HepG2 (cell line): ENCODE measurements around the gene SULT4A1. TPM values are rescaled to one million over a fixed set of nuclear protein-coding genes. Genes with fewer than 3 reads are reported as not detected.

Source experiments
- ATAC-seq: fragments of 200-7000 bp; cut with Tn5 transposase; 3 replicates; pipeline ENCODE4 v1.9.1; 2020; ENCODE audit warnings: mild to moderate bottlenecking, moderate library complexity
- BruUV-seq: library from RNA; stranded (reverse); fragments of 400-500 nt; replicated peaks from 2 replicates; lab custom pipeline; 2021; lab: Mats Ljungman, UMichigan
- CTCF ChIA-PET: fragments of 300-600 bp; formaldehyde crosslinking; extraction: SDS; loops from one replicate; lab custom pipeline; 2021; ENCODE audit warnings: low total read pairs, inconsistent platforms, low intra/inter-chr PET ratio; lab: Yijun Ruan, JAX
- POLR2A ChIA-PET: fragments of 350-600 bp; sonication (Branson Sonifier 250); formaldehyde crosslinking; loops from one replicate; lab custom pipeline; 2020; ENCODE audit warnings: antibody characterized with exemption, inconsistent platforms; lab: Yijun Ruan, JAX
- DNase-seq: peaks from one replicate; pipeline ENCODE4 v3.0.0-alpha.2; 2015; ENCODE audit warnings: low spot score
- FAIRE-seq: peaks from 3 replicates; lab custom pipeline; 2011; peaks lifted over from hg19 to GRCh38; lab: Jason Lieb, UNC
- H2AFZ ChIP-seq: one replicate; pipeline ENCODE4 v1.6.1; 2011; ENCODE audit warnings: low read length, inconsistent platforms
- H3K27ac ChIP-seq: fragments of 300-600 bp; 3 replicates; pipeline ENCODE4 v1.8.0; 2011; ENCODE audit warnings: mixed run types, mild to moderate bottlenecking, mixed read lengths, low read length, inconsistent platforms; ENCODE audit not compliant: insufficient read depth; ENCODE audit errors: extremely low read length
- H3K27me3 ChIP-seq, 2 experiments: fragments of 200-600 bp in 1 of 2; 2 replicates in 1 of 2; 3 replicates in 1 of 2; pipeline versions ENCODE4 v1.6.0 to v1.8.0; 2011; ENCODE audit warnings: low read length in 2 of 2, mild to moderate bottlenecking in 2 of 2, moderate library complexity in 2 of 2, inconsistent platforms in 1 of 2; ENCODE audit not compliant: insufficient read depth in 2 of 2, control insufficient read depth in 1 of 2
- H3K36me3 ChIP-seq, 2 experiments: fragments of 200-600 bp in 1 of 2; replicated peaks in 1 of 2; 2 replicates in 1 of 2; 3 replicates in 1 of 2; pipeline versions ENCODE4 v1.5.1 to v1.8.0; 2011; ENCODE audit warnings: low read length in 2 of 2, inconsistent platforms in 1 of 2; ENCODE audit not compliant: insufficient read depth in 2 of 2, control insufficient read depth in 1 of 2
- H3K4me1 ChIP-seq: 2 replicates; pipeline ENCODE4 v1.5.1; 2012; ENCODE audit warnings: low read length, inconsistent platforms; ENCODE audit not compliant: insufficient read depth
- H3K4me2 ChIP-seq: 2 replicates; pipeline ENCODE4 v1.6.0; 2011; ENCODE audit warnings: low read depth, low read length, inconsistent platforms
- H3K4me3 ChIP-seq, 3 experiments: fragments of 200-600 bp in 1 of 3; sonication (generic), shearing (Covaris generic) in 1 of 3; replicated peaks in 1 of 3; 2 replicates each; pipeline ENCODE4 v1.5.1; 2011 to 2016; ENCODE audit warnings: low read length in 3 of 3, inconsistent platforms in 2 of 3, low read depth in 2 of 3, mild to moderate bottlenecking in 2 of 3, control low read depth in 1 of 3, mixed read lengths in 1 of 3; ENCODE audit not compliant: insufficient read depth in 1 of 3
- H3K79me2 ChIP-seq: one replicate; pipeline ENCODE4 v1.6.1; 2011; ENCODE audit warnings: low read length, inconsistent platforms; ENCODE audit not compliant: insufficient read depth
- H3K9ac ChIP-seq: 2 replicates; pipeline ENCODE4 v1.6.0; 2011; ENCODE audit warnings: mild to moderate bottlenecking, low read depth, low read length, inconsistent platforms; ENCODE audit not compliant: insufficient read depth
- H3K9me3 ChIP-seq: 2 replicates; pipeline ENCODE4 v1.5.1; 2012; ENCODE audit warnings: mild to moderate bottlenecking, low read length
- H4K20me1 ChIP-seq: 2 replicates; pipeline ENCODE4 v1.6.0; 2011; ENCODE audit warnings: inconsistent platforms, mild to moderate bottlenecking, low read length, moderate library complexity; ENCODE audit not compliant: insufficient read depth
- AGO1 ChIP-seq: fragments of 200-400 bp; formaldehyde crosslinking; IDR thresholded peaks from 2 replicates; pipeline ENCODE4 v1.6.1; 2017; ENCODE audit warnings: mild to moderate bottlenecking, low read depth, low read length, moderate library complexity; ENCODE audit not compliant: poor library complexity, severe bottlenecking
- ERF ChIP-seq: IDR thresholded peaks from 2 replicates; pipeline ENCODE4 v1.6.1; 2018; ENCODE audit warnings: missing biosample characterization, missing genetic modification reagents
- GATA4 ChIP-seq: sonication (generic); IDR thresholded peaks from 2 replicates; pipeline ENCODE4 v1.6.1; 2016; ENCODE audit warnings: antibody characterized with exemption, low read depth, borderline replicate concordance
- HNRNPH1 ChIP-seq: fragments of 200-400 bp; formaldehyde crosslinking; optimal IDR thresholded peaks from 2 replicates; pipeline ENCODE3; 2017; ENCODE audit warnings: mild to moderate bottlenecking, low read depth, low read length
- MIER3 ChIP-seq: IDR thresholded peaks from 2 replicates; pipeline ENCODE4 v1.6.1; 2016; ENCODE audit warnings: missing compliant biosample characterization, borderline replicate concordance
- ZFP36 ChIP-seq: fragments of 150-350 bp; IDR thresholded peaks from 2 replicates; pipeline ENCODE4 v1.6.1; 2018; ENCODE audit warnings: borderline replicate concordance, low read length, low read depth; ENCODE audit not compliant: partially characterized antibody
- ZNF317 ChIP-seq: sonication (generic); formaldehyde crosslinking; IDR thresholded peaks from 2 replicates; pipeline ENCODE4 v1.5.0; 2020; ENCODE audit warnings: mild to moderate bottlenecking, missing genetic modification reagents
- ZNF335 ChIP-seq: sonication (generic); formaldehyde crosslinking; IDR thresholded peaks from 2 replicates; pipeline ENCODE4 v1.4.0; 2020; ENCODE audit warnings: missing genetic modification reagents
- ZSCAN31 ChIP-seq: sonication (generic); formaldehyde crosslinking; IDR thresholded peaks from 2 replicates; pipeline ENCODE4 v1.5.0; 2020; ENCODE audit warnings: low read depth, mild to moderate bottlenecking, missing genetic modification reagents
- WGBS: methylation state at CpG from one replicate; pipeline ENCODE4 v1.1.6; 2017; ENCODE audit warnings: low lambda C conversion rate; 5-methylcytosine and 5-hydroxymethylcytosine counted together
- in situ Hi-C: cut with HindIII; loops from 2 replicates; pipeline ENCODE4 v1.10.0; 2017; ENCODE audit warnings: low pct_unique_long_range_greater_than_20kb; ENCODE audit not compliant: extremely low pct_ligation_motif_present
- intact Hi-C: fragments of 100-400 bp; cut with micrococcal nuclease; formaldehyde crosslinking; loops from one replicate; pipeline ENCODE4 v1.10.0; 2022; ENCODE audit not compliant: unreplicated experiment
- polyA plus RNA-seq, 8 experiments: library from polyadenylated mRNA; depleted of rRNA in 3 of 8; stranded (reverse) in 7 of 8; unstranded in 1 of 8; fragments of >200 nt; fragmentation: Illumina TruSeq in 4 of 8; extraction: Trizol in 4 of 8; gene quantifications; 2 replicates each; pipeline versions ENCODE4 v1.2.1 to v1.2.3, GENCODE V29; 2011 to 2016; ENCODE audit warnings: low read depth in 4 of 8, missing spikeins in 1 of 8, mixed read lengths in 1 of 8; ENCODE audit not compliant: insufficient read depth in 1 of 8
- total RNA-seq, 5 experiments: library from RNA; depleted of rRNA; stranded (reverse); fragments of >200 nt; fragmentation: Illumina TruSeq; extraction: Trizol; gene quantifications; 2 replicates each; pipeline ENCODE4 v1.2.3, GENCODE V29; 2016; ENCODE audit warnings: low read depth in 1 of 5
- TF ChIP-seq, protein P1 (sequence below): sonication (generic); formaldehyde crosslinking; IDR thresholded peaks from 2 replicates; pipeline ENCODE4 v1.5.0; 2020; ENCODE audit warnings: missing genetic modification reagents

The SULT4A1 gene
- total and polyA plus RNA-seq, 2 of the 13 experiments (the other 11 are each of a cell fraction or from before 2014, with no cell fraction given) = not detected

DNA sequence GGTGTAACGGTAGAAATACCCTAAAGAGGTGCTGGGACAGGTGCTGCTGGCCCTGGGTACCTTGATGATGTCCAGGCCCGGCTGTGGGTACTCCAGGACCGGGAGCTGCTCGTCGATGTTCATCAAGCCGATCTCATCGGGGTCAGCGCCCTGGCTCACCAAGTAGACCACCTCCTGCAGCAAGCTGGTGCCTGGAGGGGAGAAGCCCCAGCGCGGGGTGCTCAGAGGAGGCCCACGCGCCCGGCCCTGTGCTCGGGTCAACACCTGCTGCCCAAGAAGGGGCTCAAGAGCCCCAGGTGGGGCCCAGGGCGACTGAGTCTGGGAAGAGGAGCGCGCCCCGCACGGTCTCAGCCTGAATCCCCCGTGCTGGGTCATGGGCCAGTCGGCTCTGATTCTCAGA is 20.6 kb downstream of the SULT4A1 start:
- in situ Hi-C loops = no loop called here
- intact Hi-C loops = no loop called here
- Histone ChIP-seq H2AFZ (no peak overlapping the region), H3K4me2 (no peak overlapping the region), H3K36me3 (no peaks in the 10 kb centered on the region), H3K27ac (no peak overlapping the region), H3K4me3 (no peak overlapping the region), H4K20me1 (no peaks in the 10 kb centered on the region), H3K4me1 (no peaks in the 10 kb centered on the region), H3K27me3 (peaks cover 9 to 51% of the 10 kb centered on the region in 2 experiments; a peak in 4 of 5 replicates), H3K79me2 (no peaks in the 10 kb centered on the region), H3K9me3 (no peaks in the 10 kb centered on the region), H3K9ac (no peak overlapping the region)
- BruUV-seq = no TSS peak
- POLR2A ChIA-PET = no interaction called here
- DNase-seq (no peak), ATAC-seq (no peak), FAIRE-seq (no peak)
- CTCF ChIA-PET = no interaction called here
- WGBS = 0% methylated on average over 1 of the region's 21 CpGs
- TF ChIP-seq, protein P1, sequence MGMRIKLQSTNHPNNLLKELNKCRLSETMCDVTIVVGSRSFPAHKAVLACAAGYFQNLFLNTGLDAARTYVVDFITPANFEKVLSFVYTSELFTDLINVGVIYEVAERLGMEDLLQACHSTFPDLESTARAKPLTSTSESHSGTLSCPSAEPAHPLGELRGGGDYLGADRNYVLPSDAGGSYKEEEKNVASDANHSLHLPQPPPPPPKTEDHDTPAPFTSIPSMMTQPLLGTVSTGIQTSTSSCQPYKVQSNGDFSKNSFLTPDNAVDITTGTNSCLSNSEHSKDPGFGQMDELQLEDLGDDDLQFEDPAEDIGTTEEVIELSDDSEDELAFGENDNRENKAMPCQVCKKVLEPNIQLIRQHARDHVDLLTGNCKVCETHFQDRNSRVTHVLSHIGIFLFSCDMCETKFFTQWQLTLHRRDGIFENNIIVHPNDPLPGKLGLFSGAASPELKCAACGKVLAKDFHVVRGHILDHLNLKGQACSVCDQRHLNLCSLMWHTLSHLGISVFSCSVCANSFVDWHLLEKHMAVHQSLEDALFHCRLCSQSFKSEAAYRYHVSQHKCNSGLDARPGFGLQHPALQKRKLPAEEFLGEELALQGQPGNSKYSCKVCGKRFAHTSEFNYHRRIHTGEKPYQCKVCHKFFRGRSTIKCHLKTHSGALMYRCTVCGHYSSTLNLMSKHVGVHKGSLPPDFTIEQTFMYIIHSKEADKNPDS = no peak
- TF ChIP-seq GATA4 = no peak

DNA sequence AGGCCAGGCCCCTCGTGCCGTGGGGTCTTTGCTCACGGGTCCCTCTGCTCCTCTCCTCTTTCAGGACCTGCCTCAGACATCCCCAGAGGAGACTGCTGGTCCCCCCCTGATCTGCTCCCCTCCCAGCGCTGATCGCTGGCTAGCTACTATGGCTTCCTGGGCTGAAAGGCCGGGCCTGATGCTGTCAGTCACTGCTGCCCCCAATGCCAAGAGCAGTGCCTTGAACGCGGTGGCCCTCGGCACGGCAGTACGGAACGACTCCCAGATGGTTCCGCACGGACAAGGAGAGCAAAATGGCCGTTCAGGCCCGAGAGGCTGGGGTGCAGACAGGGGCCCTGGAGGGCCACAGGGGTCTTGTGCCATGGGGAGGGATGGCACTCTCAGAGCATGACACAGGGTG is 21.5 kb downstream of the SULT4A1 start:
- TF ChIP-seq ZFP36 (no peak), ZSCAN31 (no peak), MIER3 (CRISPR knock-in tag) (no peak), ZNF335 (CRISPR knock-in tag) (no peak), HNRNPH1 (no peak), AGO1 (no peak), ZNF317 (no peak), ERF (no peak)
- 30% methylated on average over 8 of the region's 16 CpGs for WGBS
- intact Hi-C loops (no loop called here), in situ Hi-C loops (no loop called here)
- no peak for DNase-seq
- Histone ChIP-seq H3K79me2 (no peaks in the 10 kb centered on the region), H3K27me3 (peaks cover 9 to 42% of the 10 kb centered on the region in 2 experiments; a peak in 4 of 5 replicates), H3K4me2 (no peak overlapping the region), H3K4me3 (no peak overlapping the region), H4K20me1 (no peaks in the 10 kb centered on the region), H3K36me3 (no peaks in the 10 kb centered on the region), H3K27ac (no peak overlapping the region), H2AFZ (no peak overlapping the region), H3K4me1 (no peaks in the 10 kb centered on the region), H3K9ac (no peak overlapping the region), H3K9me3 (no peaks in the 10 kb centered on the region)
- FAIRE-seq = no peak
- no TSS peak for BruUV-seq
- CTCF ChIA-PET = no interaction called here
- no peak for ATAC-seq
- POLR2A ChIA-PET = no interaction called here
